SU-DHL-6 (cell line): Measurements from ENCODE around the gene RAB11A.

ENCODE experiments used
- CTCF ChIP-seq: fragments of 200-600 bp; sonication (generic); IDR thresholded peaks from one replicate; pipeline ENCODE4 v1.5.1; 2017; ENCODE audit warnings: antibody characterized with exemption, mild to moderate bottlenecking, low read length, moderate library complexity; ENCODE audit not compliant: insufficient read depth, poor library complexity, severe bottlenecking
- EZH2phosphoT487 ChIP-seq: fragments of 200-600 bp; sonication (generic), shearing (Covaris generic); conservative IDR thresholded peaks from 2 replicates; pipeline ENCODE4 v1.6.1; 2018; ENCODE audit warnings: mild to moderate bottlenecking, antibody characterized with exemption, low read length, moderate library complexity, mixed read lengths

DNA sequence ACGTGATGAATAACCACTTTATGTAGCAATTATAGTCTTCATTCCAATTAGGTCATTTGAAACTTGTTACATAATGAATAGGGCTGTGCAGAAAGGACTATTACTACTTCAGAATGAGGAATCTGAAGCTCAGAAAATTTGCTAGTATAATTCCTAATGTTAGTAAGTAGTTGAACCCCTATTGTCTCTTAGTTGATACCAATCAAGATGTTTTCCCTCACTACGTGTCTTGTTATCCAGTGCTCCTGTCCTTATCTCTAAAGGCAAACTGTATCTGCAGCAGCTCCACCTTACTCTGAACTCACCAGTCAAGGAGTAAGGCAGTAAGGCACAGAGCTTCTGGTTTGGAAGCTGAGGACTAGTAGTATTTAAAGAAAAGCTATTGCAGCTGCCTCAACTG, 32.0 kb downstream of the RAB11A start:
- no peak for TF ChIP-seq CTCF
- no peak for TF ChIP-seq EZH2phosphoT487
